CD1c-positive myeloid dendritic cell (primary cell): ENCODE data around the gene ARHGAP26.

Experiments
- DNase-seq: peaks from one replicate; pipeline ENCODE4 v3.0.0-alpha.2; 2016; ENCODE audit errors: extremely low spot score

Gene ARHGAP26

DNA sequence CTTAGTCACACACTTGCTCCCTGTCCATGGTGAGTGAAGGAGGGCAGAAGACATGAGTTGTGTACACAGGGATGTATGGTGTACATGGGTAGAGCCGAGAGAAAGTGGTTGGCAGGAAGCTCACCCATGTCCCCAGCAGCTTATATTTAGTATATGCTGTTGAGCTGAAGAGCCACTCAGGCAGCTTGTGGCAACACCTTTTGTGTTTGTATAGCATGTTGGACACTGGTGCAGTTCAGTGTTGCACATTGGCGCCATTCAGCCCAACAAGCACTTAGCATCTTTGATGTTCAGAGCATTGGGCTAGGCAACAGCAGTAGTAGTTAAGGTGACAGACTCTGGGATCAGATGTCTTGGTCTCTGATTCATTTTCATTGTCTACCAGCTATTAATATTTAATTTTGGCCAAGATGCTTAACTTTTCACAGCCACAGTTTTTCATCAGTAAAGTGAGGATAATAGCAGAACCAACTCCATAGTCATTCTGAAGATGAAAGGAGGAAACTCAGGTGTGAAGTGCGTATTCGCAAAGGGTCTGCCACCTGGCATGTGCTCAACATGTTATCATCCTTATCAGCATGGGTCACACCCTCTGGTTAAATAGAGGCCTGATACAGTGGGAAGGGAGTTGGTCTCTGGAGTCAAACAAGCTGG is 448.5 kb downstream of the ARHGAP26 start:
- no peak for DNase-seq

- DNase-seq = no peak
These were observed 449.5 kb downstream of the ARHGAP26 start for GRCh38 chr5:143219696-143220095.

DNA sequence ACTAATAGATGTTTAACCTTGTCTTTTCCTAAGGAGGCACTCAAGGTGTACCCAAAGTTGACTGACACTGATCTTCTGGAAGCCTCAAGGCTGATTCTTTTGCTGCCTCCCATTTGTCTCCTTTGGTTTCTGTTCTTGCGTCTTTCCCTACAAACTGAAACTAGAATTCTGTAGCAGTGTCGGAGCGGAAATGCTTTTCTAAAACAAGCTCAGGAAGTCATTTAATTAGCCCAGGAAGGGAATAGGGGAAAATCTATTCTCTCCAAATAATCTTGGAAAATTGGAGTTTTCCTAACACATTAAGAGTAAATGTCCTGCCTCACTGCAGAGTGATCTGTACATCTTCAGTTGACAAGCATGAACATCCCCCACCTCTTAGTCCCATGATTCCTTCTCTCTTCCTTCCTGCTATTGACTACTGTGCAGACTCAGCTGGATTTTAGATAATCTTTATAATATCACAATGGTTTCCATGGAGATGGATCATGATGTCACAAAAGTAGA is 450.6 kb downstream of the ARHGAP26 start:
- DNase-seq = no peak

DNA sequence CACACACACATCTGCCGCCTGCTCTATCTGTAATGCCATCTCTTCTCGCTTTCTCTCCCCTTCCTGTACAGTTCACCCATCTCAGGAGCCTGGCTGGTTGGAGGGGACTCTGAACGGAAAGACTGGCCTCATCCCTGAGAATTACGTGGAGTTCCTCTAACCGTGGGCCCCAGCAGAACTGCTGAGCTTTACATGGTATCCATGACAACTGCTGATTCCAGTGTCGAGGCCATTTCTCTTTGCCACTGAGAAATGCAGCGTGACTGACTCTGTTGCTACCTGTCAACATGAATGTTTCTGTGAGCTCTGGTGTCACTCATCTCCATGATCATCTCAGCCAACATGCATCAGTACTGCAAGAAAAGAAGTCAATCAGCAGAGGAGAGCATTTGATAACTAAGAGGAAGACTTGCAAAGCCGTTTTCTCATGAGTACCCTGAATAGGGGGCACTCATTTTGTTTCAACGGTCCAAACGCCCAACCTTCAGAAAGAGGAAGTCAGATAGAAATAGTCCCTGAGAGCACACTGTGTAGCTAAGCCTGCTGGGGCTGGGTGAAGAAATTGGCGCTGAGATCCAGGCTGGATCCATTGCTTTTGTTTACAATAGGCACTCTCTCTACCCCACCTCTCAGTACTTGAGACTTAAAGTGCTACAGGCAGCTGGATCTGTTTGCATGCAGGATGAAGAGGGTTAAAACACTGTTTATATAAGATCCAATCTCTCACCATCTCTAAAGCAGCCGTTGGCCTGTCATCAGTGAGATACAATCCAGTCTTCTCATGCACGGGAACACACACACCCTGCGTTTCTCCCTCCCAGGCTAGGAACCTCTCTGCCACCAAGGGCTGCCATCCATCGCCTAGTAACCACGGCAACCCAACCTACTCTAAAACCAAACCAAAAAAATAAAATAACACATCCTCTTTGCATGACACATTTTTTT is 452.4 kb downstream of the ARHGAP26 start:
- peak; percentile 53 for DNase-seq

- DNase-seq = no peak
These were observed 454.5 kb downstream of the ARHGAP26 start for GRCh38 chr5:143224672-143225071.

GRCh38 chr5:143225511-143225910 is 455.3 kb downstream of the ARHGAP26 start:
- DNase-seq = no peak

DNA sequence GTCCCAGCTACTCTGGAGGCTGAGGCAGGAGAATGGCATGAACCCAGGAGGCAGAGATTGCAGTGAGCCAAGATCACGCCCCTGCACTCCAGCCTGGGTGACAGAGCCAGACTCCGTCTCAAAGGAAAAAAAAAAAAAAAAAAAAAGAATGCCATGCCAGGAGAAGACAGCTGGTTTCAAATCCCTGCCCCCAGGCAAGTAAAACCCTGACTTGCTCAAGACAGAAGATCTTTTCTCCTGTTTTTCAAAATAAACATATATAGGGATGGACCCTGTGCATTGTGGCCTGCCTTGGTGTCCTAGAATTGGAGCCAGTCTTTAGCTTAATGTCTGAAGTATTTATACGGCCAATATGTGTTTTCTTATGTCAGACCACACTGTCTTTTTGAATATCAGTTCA is 456.2 kb downstream of the ARHGAP26 start:
- DNase-seq = no peak

DNA sequence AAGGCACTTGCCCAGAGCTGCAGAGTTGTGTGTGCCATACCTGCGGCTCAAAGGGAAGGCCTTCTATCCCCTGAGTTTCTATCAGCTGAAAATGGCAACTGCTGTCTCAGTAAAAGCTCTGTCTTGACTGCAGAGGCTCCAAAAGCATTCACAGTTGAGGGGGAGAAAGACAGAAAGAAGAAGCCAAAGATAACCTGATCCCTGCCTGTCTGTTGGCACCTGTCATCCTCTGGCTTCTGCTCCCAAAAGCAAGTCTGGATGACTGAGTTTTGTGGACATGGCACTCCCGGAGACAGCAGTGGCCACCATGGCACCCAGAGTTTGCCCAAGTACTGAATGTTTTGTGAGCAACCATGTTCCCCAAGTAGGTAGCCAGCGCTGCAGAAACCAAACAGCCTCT is 456.7 kb downstream of the ARHGAP26 start:
- DNase-seq = no peak

GRCh38 chr5:143227301-143227700 is 457.1 kb downstream of the ARHGAP26 start:
- no peak for DNase-seq

DNA sequence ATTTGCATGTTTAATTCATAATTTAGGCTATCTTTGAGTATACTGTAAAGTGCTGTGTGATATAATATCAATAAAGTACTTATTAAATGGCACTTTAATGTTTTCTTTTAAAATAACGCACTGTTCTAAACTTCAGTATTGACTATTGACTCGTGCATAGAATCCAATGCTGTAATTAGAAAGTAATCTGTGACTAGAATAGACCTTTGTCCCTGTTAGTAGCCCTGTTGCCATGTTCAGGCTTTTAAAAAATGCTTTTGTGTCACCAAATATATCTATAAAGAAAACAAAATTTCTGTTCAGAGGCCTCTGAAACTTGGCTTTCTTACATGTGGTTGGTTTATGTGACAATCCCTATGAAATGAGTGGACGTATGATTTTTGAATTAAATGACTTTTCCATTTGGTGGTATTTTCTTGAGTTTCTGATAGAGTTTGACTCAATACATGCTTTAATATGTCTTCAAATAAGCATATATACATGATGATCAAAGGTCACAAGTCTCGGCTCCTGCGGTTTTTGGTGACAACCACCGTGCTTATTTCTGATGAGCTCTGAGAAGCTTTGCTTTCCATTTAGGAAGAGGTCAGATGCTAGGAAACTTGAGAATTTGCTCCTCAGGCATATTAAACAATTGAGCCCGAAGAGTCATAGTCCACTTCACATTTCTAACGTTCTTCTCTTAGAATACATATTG is 458.6 kb downstream of the ARHGAP26 start:
- DNase-seq = no peak

- DNase-seq = no peak
These were observed 459.3 kb downstream of the ARHGAP26 start for GRCh38 chr5:143229426-143229895.

- DNase-seq = no peak
These were observed 459.9 kb downstream of the ARHGAP26 start for GRCh38 chr5:143229896-143230675.

DNA sequence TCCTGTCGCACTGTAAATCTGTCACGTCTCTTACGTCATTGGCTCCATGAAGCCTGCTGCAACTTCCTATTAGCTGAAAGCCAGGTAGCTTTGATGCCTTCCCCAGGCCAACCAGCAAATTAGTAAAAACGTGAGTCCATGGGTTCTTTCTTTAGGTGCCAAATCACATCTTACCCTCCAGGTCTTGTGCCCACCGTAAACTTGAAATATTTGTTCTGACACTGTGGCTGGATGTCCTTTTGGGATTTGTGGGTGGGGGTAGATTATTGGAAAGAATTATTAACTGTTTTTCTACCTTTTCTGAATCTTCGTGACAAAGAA is 460.5 kb downstream of the ARHGAP26 start:
- no peak for DNase-seq

DNA sequence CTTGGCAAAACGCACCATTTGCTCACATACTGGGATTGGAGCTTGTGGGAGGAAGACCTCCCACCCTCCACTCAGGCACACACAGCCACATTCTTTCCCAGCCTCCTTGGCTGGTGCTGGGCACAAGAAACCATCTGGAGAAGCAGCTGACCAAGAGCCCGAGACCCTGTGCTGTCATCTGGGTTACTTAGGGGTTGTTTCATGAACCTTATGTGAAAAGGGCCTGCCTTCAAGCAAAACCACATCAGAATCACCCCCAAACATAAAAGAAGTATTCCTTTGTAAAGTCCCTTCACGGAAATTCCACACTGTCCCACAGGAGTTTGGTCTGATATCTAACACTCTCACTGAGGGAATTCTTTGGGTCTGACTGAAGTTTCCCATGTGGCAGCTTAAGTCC is 461.2 kb downstream of the ARHGAP26 start:
- DNase-seq = no peak

GRCh38 chr5:143231973-143232812 is 462.0 kb downstream of the ARHGAP26 start:
- no peak for DNase-seq

GRCh38 chr5:143233031-143233430 is 462.9 kb downstream of the ARHGAP26 start:
- no peak for DNase-seq

- DNase-seq = no peak
These were observed 464.1 kb downstream of the ARHGAP26 start for GRCh38 chr5:143234162-143234842.

DNA sequence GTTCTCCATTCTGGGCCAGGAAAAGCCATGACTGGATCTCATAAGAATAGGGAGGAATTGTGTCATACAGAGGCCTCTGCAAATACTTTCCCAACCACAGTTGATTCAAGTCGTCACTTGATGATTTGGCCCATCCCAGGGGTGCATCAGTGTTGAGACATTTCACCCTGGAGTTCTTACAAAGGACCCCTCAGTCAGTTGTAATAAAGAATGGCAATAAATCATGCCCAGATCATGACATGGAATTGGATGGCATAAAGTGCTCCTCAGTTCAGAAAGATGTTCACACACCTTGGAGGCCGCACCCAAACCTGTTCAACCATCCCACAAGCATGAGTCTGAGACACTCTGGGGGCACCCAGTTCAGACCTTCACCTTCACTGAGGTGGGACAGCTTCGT is 465.2 kb downstream of the ARHGAP26 start:
- no peak for DNase-seq

GRCh38 chr5:143236682-143237081 is 466.5 kb downstream of the ARHGAP26 start:
- no peak for DNase-seq

GRCh38 chr5:143237664-143238063 is 467.5 kb downstream of the ARHGAP26 start:
- DNase-seq = no peak
